H1 (cell line): ENCODE results near the gene MACF1. TPM values are rescaled to one million over a fixed set of nuclear protein-coding genes. Genes with fewer than 3 reads are reported as not detected.

Experiments used
- CTCF ChIA-PET: fragments of 300-600 bp; sonication (Branson Sonifier 250); formaldehyde crosslinking; loops from one replicate; lab custom pipeline; 2021; ENCODE audit not compliant: partially characterized antibody; lab: Charles Lee
- POLR2A ChIA-PET: fragments of 300-600 bp; sonication (Branson Sonifier 250); formaldehyde crosslinking; loops from one replicate; lab custom pipeline; 2021; ENCODE audit warnings: inconsistent platforms; ENCODE audit not compliant: partially characterized antibody; lab: Charles Lee
- DNase-seq, 2 experiments: peaks; one replicate each; pipeline versions ENCODE4 v3.0.0 to v3.0.0-alpha.2; 2010 to 2022; ENCODE audit warnings: low spot score in 2 of 2, low read depth in 1 of 2, mixed read lengths in 1 of 2
- FAIRE-seq: peaks from 2 replicates; lab custom pipeline; 2011; peaks lifted over from hg19 to GRCh38; lab: Jason Lieb, UNC
- H2AFZ ChIP-seq: 2 replicates; pipeline ENCODE4 v1.8.1; 2012; ENCODE audit warnings: low read length, inconsistent platforms
- H2AK5ac ChIP-seq: 2 replicates; pipeline ENCODE4 v1.6.1; 2013; ENCODE audit warnings: low read depth, low read length
- H2BK120ac ChIP-seq: replicated peaks from 2 replicates; pipeline ENCODE3; 2013; ENCODE audit warnings: low read depth, low read length, inconsistent platforms
- H2BK12ac ChIP-seq: 2 replicates; pipeline ENCODE4 v1.6.1; 2013; ENCODE audit warnings: low read depth, low read length
- H2BK15ac ChIP-seq: 2 replicates; pipeline ENCODE4 v1.6.1; 2013; ENCODE audit warnings: low read length
- H2BK20ac ChIP-seq: 2 replicates; pipeline ENCODE4 v1.6.1; 2013; ENCODE audit warnings: low read length
- H2BK5ac ChIP-seq: 2 replicates; pipeline ENCODE4 v1.6.1; 2013; ENCODE audit warnings: low read depth, low read length
- H3K14ac ChIP-seq: 2 replicates; pipeline ENCODE4 v1.6.1; 2013; ENCODE audit warnings: inconsistent platforms; ENCODE audit not compliant: insufficient read length
- H3K18ac ChIP-seq: 2 replicates; pipeline ENCODE4 v1.6.1; 2013; ENCODE audit warnings: low read length; ENCODE audit errors: extremely low read depth
- H3K23ac ChIP-seq: 2 replicates; pipeline ENCODE4 v1.6.1; 2013; ENCODE audit warnings: inconsistent platforms; ENCODE audit not compliant: insufficient read length
- H3K23me2 ChIP-seq: 2 replicates; pipeline ENCODE4 v1.6.1; 2013; ENCODE audit warnings: low read depth, low read length
- H3K27ac ChIP-seq: 2 replicates; pipeline ENCODE4 v1.6.1; 2011; ENCODE audit warnings: low read depth, low read length, inconsistent platforms
- H3K27me3 ChIP-seq, 4 experiments: replicated peaks in 1 of 4; 1 replicate in 1 of 4; 2 replicates in 3 of 4; pipeline versions ENCODE4 v1.6.1 to v1.8.1; 2011 to 2013; ENCODE audit warnings: low read length in 3 of 4, mild to moderate bottlenecking in 3 of 4, inconsistent platforms in 2 of 4, mixed read lengths in 2 of 4, moderate library complexity in 1 of 4; ENCODE audit not compliant: control insufficient read depth in 3 of 4, insufficient read depth in 3 of 4; ENCODE audit errors: extremely low read depth in 1 of 4
- H3K36me3 ChIP-seq, 4 experiments: 2 replicates each; pipeline versions ENCODE4 v1.6.1 to v1.8.1; 2011 to 2013; ENCODE audit warnings: mild to moderate bottlenecking in 4 of 4, low read length in 3 of 4, moderate library complexity in 2 of 4, control low read depth in 1 of 4, inconsistent platforms in 1 of 4; ENCODE audit not compliant: insufficient read depth in 4 of 4, control insufficient read depth in 2 of 4
- H3K4ac ChIP-seq: replicated peaks from 2 replicates; pipeline ENCODE3; 2013; ENCODE audit warnings: low read length, low read depth, mixed read lengths, inconsistent platforms; ENCODE audit not compliant: insufficient read length
- H3K4me1 ChIP-seq, 4 experiments: replicated peaks in 1 of 4; 1 replicate in 1 of 4; 2 replicates in 3 of 4; pipeline versions ENCODE4 v1.6.1 to v1.8.1; 2011 to 2013; ENCODE audit warnings: low read length in 3 of 4, inconsistent platforms in 2 of 4, mixed read lengths in 1 of 4; ENCODE audit not compliant: insufficient read depth in 4 of 4, control insufficient read depth in 3 of 4
- H3K4me2 ChIP-seq, 2 experiments: 2 replicates each; pipeline versions ENCODE4 v1.6.1 to v1.8.1; 2011 to 2013; ENCODE audit warnings: low read depth in 2 of 2, low read length in 2 of 2, control low read depth in 1 of 2, inconsistent platforms in 1 of 2, mild to moderate bottlenecking in 1 of 2; ENCODE audit not compliant: insufficient read depth in 1 of 2
- H3K4me3 ChIP-seq, 4 experiments: fragments of 200-600, 300-600 bp in 1 of 4; sonication (generic), shearing (Covaris generic), sonication (Bioruptor Twin) in 1 of 4; 2 replicates each; pipeline versions ENCODE4 v1.5.1 to v1.8.1; 2011 to 2016; ENCODE audit warnings: low read length in 4 of 4, low read depth in 3 of 4, control low read depth in 2 of 4, inconsistent platforms in 2 of 4, mild to moderate bottlenecking in 2 of 4, mixed read lengths in 1 of 4, moderate library complexity in 1 of 4; ENCODE audit not compliant: insufficient read depth in 2 of 4; ENCODE audit errors: extremely low read depth in 1 of 4
- H3K56ac ChIP-seq: replicated peaks from 2 replicates; pipeline ENCODE3; 2013; ENCODE audit warnings: low read depth, mild to moderate bottlenecking, mixed read lengths, low read length, inconsistent platforms; ENCODE audit not compliant: insufficient read length
- H3K79me1 ChIP-seq: 2 replicates; pipeline ENCODE4 v1.6.1; 2013; ENCODE audit warnings: low read depth, low read length, control low read depth
- H3K79me2 ChIP-seq, 2 experiments: 2 replicates each; pipeline versions ENCODE4 v1.6.1 to v1.8.1; 2012 to 2013; ENCODE audit warnings: low read length in 2 of 2, mild to moderate bottlenecking in 2 of 2, inconsistent platforms in 1 of 2; ENCODE audit not compliant: insufficient read depth in 2 of 2, control insufficient read depth in 1 of 2
- H3K9ac ChIP-seq, 4 experiments: replicated peaks in 1 of 4; 1 replicate in 1 of 4; 2 replicates in 3 of 4; pipeline versions ENCODE4 v1.6.1 to v1.8.1; 2011 to 2013; ENCODE audit warnings: low read depth in 3 of 4, low read length in 3 of 4, control low read depth in 2 of 4, mild to moderate bottlenecking in 2 of 4, moderate library complexity in 2 of 4, inconsistent platforms in 1 of 4; ENCODE audit errors: extremely low read depth in 1 of 4
- H3K9me3 ChIP-seq, 2 experiments: 2 replicates each; pipeline versions ENCODE4 v1.6.1 to v1.8.1; 2012 to 2013; ENCODE audit warnings: mild to moderate bottlenecking in 2 of 2, moderate library complexity in 2 of 2, control low read depth in 1 of 2, inconsistent platforms in 1 of 2, low read depth in 1 of 2, low read length in 1 of 2, mixed read lengths in 1 of 2; ENCODE audit not compliant: insufficient read depth in 2 of 2
- H4K20me1 ChIP-seq, 2 experiments: replicated peaks in 1 of 2; 2 replicates each; pipeline versions ENCODE3 to v1.8.1; 2011 to 2013; ENCODE audit warnings: inconsistent platforms in 2 of 2, low read length in 2 of 2, mild to moderate bottlenecking in 1 of 2; ENCODE audit not compliant: insufficient read depth in 2 of 2, control insufficient read depth in 1 of 2
- H4K5ac ChIP-seq: 2 replicates; pipeline ENCODE4 v1.6.1; 2013; ENCODE audit warnings: low read length, low read depth, mixed read lengths, inconsistent platforms; ENCODE audit not compliant: insufficient read length
- H4K8ac ChIP-seq: 2 replicates; pipeline ENCODE4 v1.8.0; 2013; ENCODE audit warnings: mild to moderate bottlenecking, moderate library complexity, low read length, inconsistent platforms; ENCODE audit not compliant: insufficient read depth; ENCODE audit errors: extremely low read depth
- H4K91ac ChIP-seq: replicated peaks from 2 replicates; pipeline ENCODE3; 2013; ENCODE audit warnings: low read length, mixed read lengths, inconsistent platforms; ENCODE audit not compliant: insufficient read length
- ASH2L ChIP-seq: fragments of 200-600, 300-600 bp; sonication (generic); IDR thresholded peaks from one replicate; pipeline ENCODE4 v1.7.1; 2017; ENCODE audit warnings: low read length
- CBX5 ChIP-seq: fragments of 300-800, 300-1000 bp; sonication (generic); IDR thresholded peaks from 2 replicates; pipeline ENCODE4 v1.7.1; 2016; ENCODE audit warnings: antibody characterized with exemption, low read length, low read depth
- CHD2 ChIP-seq: IDR thresholded peaks from 2 replicates; pipeline ENCODE4 v1.6.1; 2012; ENCODE audit warnings: low read length, improper control_type of control experiment
- GTF2F1 ChIP-seq: IDR thresholded peaks from 2 replicates; pipeline ENCODE4 v1.6.1; 2012; ENCODE audit warnings: low read depth, low read length, improper control_type of control experiment, borderline replicate concordance
- HDAC2 ChIP-seq, 2 experiments: fragments of 300-600 bp in 1 of 2; sonication (generic) in 1 of 2; IDR thresholded peaks; 2 replicates each; pipeline ENCODE4 v1.6.1; 2011 to 2012; ENCODE audit warnings: low read depth in 2 of 2, low read length in 2 of 2, mild to moderate bottlenecking in 2 of 2, moderate library complexity in 2 of 2, borderline replicate concordance in 1 of 2, inconsistent platforms in 1 of 2
- JUND ChIP-seq: IDR thresholded peaks from 2 replicates; pipeline ENCODE4 v1.6.1; 2011; ENCODE audit warnings: mild to moderate bottlenecking, improper control_type of control experiment, low read length
- KDM5A ChIP-seq: fragments of 200-600 bp; IDR thresholded peaks from 2 replicates; pipeline ENCODE4 v1.7.1; 2012; ENCODE audit warnings: mild to moderate bottlenecking, low read length, inconsistent platforms, mixed read lengths
- MAFK ChIP-seq: IDR thresholded peaks from 2 replicates; pipeline ENCODE4 v1.6.1; 2012; ENCODE audit warnings: low read depth, mild to moderate bottlenecking, improper control_type of control experiment, low read length
- POU5F1 ChIP-seq: IDR thresholded peaks from 2 replicates; pipeline ENCODE4 v1.6.1; 2011; ENCODE audit warnings: low read depth, mild to moderate bottlenecking, low read length, moderate library complexity
- RAD21 ChIP-seq, 2 experiments: IDR thresholded peaks in 1 of 2; conservative IDR thresholded peaks in 1 of 2; 2 replicates each; pipeline ENCODE4 v1.6.1; 2011; ENCODE audit warnings: low read depth in 2 of 2, low read length in 2 of 2, improper control_type of control experiment in 1 of 2, inconsistent platforms in 1 of 2, mild to moderate bottlenecking in 1 of 2, moderate library complexity in 1 of 2
- SIRT6 ChIP-seq: IDR thresholded peaks from one replicate; pipeline ENCODE4 v1.7.1; 2012; ENCODE audit warnings: low read length, inconsistent platforms
- SP4 ChIP-seq: IDR thresholded peaks from 2 replicates; pipeline ENCODE4 v1.6.1; 2012; ENCODE audit warnings: low read length, inconsistent platforms
- SRF ChIP-seq: IDR thresholded peaks from 2 replicates; pipeline ENCODE4 v1.6.1; 2011; ENCODE audit warnings: mild to moderate bottlenecking, low read depth, low read length, moderate library complexity
- TAF7 ChIP-seq: optimal IDR thresholded peaks from 2 replicates; pipeline ENCODE3; 2011; ENCODE audit warnings: low read depth, mild to moderate bottlenecking, inconsistent platforms, low read length, moderate library complexity, borderline replicate concordance
- TEAD4 ChIP-seq: IDR thresholded peaks from 2 replicates; pipeline ENCODE4 v1.6.1; 2012; ENCODE audit warnings: low read depth, low read length, inconsistent platforms, mixed read lengths
- WGBS, 2 experiments: shearing (Covaris generic) in 1 of 2; methylation state at CpG; one replicate each; pipeline versions ENCODE4 v1.1.6 to v1.1.7; 2013 to 2015; ENCODE audit warnings: low lambda C conversion rate in 2 of 2, mixed read lengths in 2 of 2, inconsistent platforms in 1 of 2, low coverage in 1 of 2, missing lambda C conversion rate in 1 of 2; ENCODE audit not compliant: insufficient replicate concordance in 2 of 2, insufficient coverage in 1 of 2, insufficient read length in 1 of 2; ENCODE audit errors: extremely low coverage in 1 of 2, missing lambda C conversion rate in 1 of 2; 5-methylcytosine and 5-hydroxymethylcytosine counted together
- polyA plus RNA-seq, 7 experiments: library from polyadenylated mRNA; depleted of rRNA in 3 of 7; stranded (reverse) in 5 of 7; unstranded in 2 of 7; fragments of >200 nt in 5 of 7; fragments of 200-250 nt in 2 of 7; gene quantifications; 1 replicate in 5 of 7; 2 replicates in 1 of 7; 4 replicates in 1 of 7; pipeline versions ENCODE4 v1.2.1 to v1.2.3, GENCODE V29; 2011 to 2013; ENCODE audit warnings: missing spikeins in 2 of 7, mixed read lengths in 2 of 7
- total RNA-seq: library from RNA; stranded (reverse); fragmentation: NEBNext Ultra II Directional; extraction: Animal tissue kit (Norgen Biotek cat#: 25700); gene quantifications from 2 replicates; pipeline ENCODE4 v1.2.1, GENCODE V29; 2021

Gene MACF1
- total and polyA plus RNA-seq, 2 of the 8 experiments (the other 6 are each of a cell fraction or from before 2014, with no cell fraction given), result 59.8 to 285 TPM

DNA sequence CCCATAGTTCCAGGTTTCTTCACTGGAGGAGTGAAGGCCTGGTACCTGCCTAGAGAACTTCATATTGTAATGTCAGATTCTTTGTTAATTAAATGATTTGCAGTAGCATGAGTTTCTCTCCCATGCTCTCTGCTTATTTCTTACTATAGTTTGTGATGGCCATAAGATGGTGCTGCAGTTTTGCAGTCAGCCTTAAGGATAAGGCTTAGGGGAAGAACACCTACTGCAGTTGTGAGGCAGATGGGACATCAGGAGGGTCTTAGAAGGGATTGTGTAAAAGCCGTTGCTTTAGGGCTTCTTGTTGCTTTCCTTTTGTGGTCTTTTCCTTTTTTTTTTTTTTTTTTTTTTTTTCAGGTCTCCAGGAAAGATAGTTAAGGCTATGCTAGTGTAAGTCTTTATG lies 61.8 kb downstream of the MACF1 start:
- Histone ChIP-seq H3K4me2 (no peak overlapping the region), H3K79me1 (peaks cover 10% of the 10 kb centered on the region; the same call in 1 of the 2 replicates), H3K4ac (no peak overlapping the region), H2AFZ (no peak overlapping the region), H3K23ac (no peak overlapping the region), H2BK20ac (no peak overlapping the region), H4K8ac (no peak overlapping the region), H3K79me2 (peaks cover 7 to 70% of the 10 kb centered on the region in 2 experiments; a peak in 3 of 4 replicates), H2BK12ac (no peak overlapping the region), H3K14ac (no peak overlapping the region), H2BK120ac (no peak overlapping the region), H3K36me3 (no peaks in the 10 kb centered on the region), H3K9ac (no peak overlapping the region), H3K4me1 (peaks cover 10 to 18% (median 17%) of the 10 kb centered on the region in 4 experiments; a peak in 6 of 7 replicates), H3K27ac (no peak overlapping the region), H2AK5ac (no peak overlapping the region), H3K27me3 (no peaks in the 10 kb centered on the region), H4K91ac (no peak overlapping the region), H2BK5ac (no peak overlapping the region), H2BK15ac (no peak overlapping the region), H3K9me3 (no peaks in the 10 kb centered on the region), H3K4me3 (no peak overlapping the region), H3K23me2 (no peaks in the 10 kb centered on the region; the same call in 1 of the 2 replicates), H4K20me1 (peaks cover 0 to 5% of the 10 kb centered on the region in 2 experiments), H4K5ac (no peak overlapping the region), H3K56ac (no peak overlapping the region), H3K18ac (no peak overlapping the region)
- ChIA-PET CTCF (interaction anchor here (1.0 to 5.2 kb wide), 10 partner anchors 10 to 164 kb away, joined by 3 to 20 read pairs (median 3); partner anchors contain the start of gene MACF1), POLR2A (interaction anchor here (1.1 to 1.6 kb wide), 2 partner anchors 162 to 171 kb away, joined by 3 to 7 read pairs; no protein-coding TSS in a partner anchor)
- no CpG with 5 or more reads among the region's 1 CpG for WGBS, 2 experiments
- peak; percentile 28 for FAIRE-seq
- DNase-seq, result no peak
- TF ChIP-seq RAD21 (IDR thresholded peaks at IDR 0.05 in 1 of 2, conservative IDR thresholded peaks at IDR 0.05 in 1 of 2; ENCODE audit: low read depth in 2 of 2, low read length in 2 of 2), result peak; percentile 63 to 65
- TF ChIP-seq MAFK, result no peak
- TF ChIP-seq HDAC2 (IDR thresholded peaks at IDR 0.05; ENCODE audit: borderline replicate concordance in 1 of 2, low read depth in 2 of 2, low read length in 2 of 2), result no peak
- no peak for TF ChIP-seq TEAD4
- TF ChIP-seq SIRT6, result no peak
- TF ChIP-seq POU5F1, result no peak
- TF ChIP-seq CBX5, result no peak
- no peak for TF ChIP-seq TAF7
- TF ChIP-seq GTF2F1, result no peak
- TF ChIP-seq KDM5A, result no peak
- no peak for TF ChIP-seq SRF
- no peak for TF ChIP-seq SP4
- no peak for TF ChIP-seq JUND
- TF ChIP-seq CHD2, result no peak
- TF ChIP-seq ASH2L, result no peak
